RPMI8226 (cell line): Measurements from ENCODE around the gene SLC25A2.

Experiments used
- DNase-seq: peaks from one replicate; pipeline ENCODE4 v3.0.0-alpha.2; 2015

SLC25A2 gene

DNA sequence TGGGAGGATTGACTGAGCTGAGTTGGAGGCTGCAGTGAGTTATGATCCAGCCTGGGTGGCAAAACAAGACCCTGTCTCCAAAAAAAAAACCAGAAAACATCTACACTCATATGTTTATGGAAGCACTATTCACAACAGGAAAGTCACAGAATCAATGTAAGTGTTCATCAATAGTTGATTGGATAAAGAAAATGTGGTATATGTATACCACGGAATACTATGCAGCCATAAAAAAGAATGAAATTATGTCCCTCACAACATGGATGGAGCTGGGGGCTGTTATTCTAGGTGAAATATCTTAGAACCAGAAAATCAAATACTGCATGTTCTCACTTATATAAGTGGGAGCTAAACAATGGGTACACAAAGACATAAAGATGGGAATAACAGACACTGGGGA lies 2.8 kb upstream of the SLC25A2 start:
- DNase-seq: no peak

- DNase-seq: no peak
Observed at GRCh38 chr5:141298376-141298775, 5.5 kb downstream of the SLC25A2 start.

- no peak for DNase-seq
Observed at GRCh38 chr5:141272906-141273305, 30.9 kb downstream of the SLC25A2 start.

- DNase-seq: no peak
Observed at GRCh38 chr5:141269195-141269594, 34.7 kb downstream of the SLC25A2 start.

DNA sequence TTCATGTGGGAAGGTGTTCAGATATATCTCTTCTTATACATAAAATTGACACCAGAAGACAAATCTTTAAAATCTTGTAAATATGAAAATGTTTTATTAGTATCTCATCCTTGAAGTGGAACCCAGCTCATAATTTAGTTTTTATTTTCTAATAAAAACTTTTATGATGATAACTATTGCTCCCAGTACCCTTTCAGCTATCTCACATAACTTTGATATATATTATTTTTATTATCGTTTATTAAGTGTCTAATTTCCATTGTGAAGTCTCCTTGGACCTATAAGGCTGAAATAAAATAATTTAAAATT lies 42.7 kb downstream of the SLC25A2 start:
- no peak for DNase-seq

- no peak for DNase-seq
Observed at GRCh38 chr5:141260458-141261237, 43.2 kb downstream of the SLC25A2 start.

GRCh38 chr5:141258948-141259347 lies 44.9 kb downstream of the SLC25A2 start:
- no peak for DNase-seq

DNA sequence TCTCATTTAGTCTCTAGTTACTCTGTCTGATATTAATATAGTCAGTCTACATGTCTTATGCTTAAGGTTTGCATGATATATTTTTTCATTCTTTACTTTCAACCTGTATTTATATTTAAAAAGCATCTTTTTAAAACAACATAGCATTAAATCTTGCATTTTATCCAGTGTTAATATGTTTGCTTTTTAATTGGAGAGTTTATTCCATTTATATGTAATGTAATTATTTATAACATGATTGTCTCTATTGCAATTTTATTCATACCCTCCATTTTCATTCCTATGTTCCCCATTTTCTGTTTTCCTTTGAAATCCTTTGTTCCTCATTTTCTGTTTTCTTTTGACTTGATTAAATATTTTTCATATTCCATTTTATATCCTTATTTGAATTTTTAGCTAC lies 45.4 kb downstream of the SLC25A2 start:
- no peak for DNase-seq
